ENCODE data around the gene OR6K6.

DNA sequence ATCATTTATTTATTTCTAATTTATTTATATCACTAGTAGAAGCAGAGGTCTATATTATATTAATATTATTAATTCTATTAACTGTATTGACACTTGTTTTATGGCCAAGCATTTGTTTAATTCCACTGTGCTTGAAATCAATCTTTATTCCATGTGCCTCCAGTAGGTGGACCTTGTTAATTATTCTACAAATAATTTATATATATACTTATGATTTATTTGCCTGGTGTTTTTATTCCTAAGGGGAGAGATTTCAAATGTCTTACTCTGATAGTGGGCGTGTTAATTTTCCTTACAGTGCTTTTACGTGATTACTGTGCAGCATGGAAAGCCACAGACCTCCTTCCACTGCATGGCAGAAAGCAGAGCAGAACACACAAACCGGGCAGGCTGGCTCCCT is 44.0 kb downstream of the OR6K6 start:
- TF ChIP-seq CTCF (IDR thresholded peaks at IDR 0.05) (no peak), POLR2A (IDR thresholded peaks at IDR 0.05) (no peak), EP300 (IDR thresholded peaks at IDR 0.05) (no peak)
